Measurements from ENCODE around the gene HACD2. TPM values are rescaled to one million over a fixed set of nuclear protein-coding genes. Genes with fewer than 3 reads are reported as not detected.
A peak's percentile ranks its signal among the peaks of the same experiment; 100 is the strongest.

Gene HACD2
- total RNA-seq, 1 donor from 2014 or later = 30.4 TPM

DNA sequence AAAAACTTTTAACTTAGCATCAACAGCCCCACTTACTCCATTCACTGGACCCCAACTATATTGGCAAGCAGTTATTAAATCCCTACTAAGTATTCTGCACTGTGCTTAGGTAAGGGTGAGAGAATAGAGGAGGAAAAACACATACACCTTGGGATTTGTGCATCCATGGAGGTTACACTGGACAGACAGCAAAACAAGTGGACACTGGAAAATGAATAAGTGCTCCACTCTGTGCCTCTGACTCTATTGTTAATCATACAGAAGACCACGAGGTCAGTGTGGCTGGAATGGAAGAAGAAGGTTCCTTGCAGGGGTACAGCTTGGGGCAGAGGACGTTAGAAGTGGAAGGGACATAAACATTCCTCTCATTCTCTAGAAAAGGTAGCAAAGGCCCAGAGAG, 139.2 kb downstream of the HACD2 start:
- Mint-ChIP-seq H3K27me3 (peaks cover 46% of the 10 kb centered on the region), H3K4me1 (ENCODE audit: unreplicated experiment) (peaks cover 24% of the 10 kb centered on the region), H3K4me3 (peak overlapping the region; percentile 81), H3K27ac (peak overlapping the region; percentile 24), H3K9me3 (no peaks in the 10 kb centered on the region), H3K36me3 (peaks cover 5% of the 10 kb centered on the region)
- DNase-seq (ENCODE audit: extremely low spot score, unreplicated experiment) = no peak
- TF ChIP-seq, protein P1, sequence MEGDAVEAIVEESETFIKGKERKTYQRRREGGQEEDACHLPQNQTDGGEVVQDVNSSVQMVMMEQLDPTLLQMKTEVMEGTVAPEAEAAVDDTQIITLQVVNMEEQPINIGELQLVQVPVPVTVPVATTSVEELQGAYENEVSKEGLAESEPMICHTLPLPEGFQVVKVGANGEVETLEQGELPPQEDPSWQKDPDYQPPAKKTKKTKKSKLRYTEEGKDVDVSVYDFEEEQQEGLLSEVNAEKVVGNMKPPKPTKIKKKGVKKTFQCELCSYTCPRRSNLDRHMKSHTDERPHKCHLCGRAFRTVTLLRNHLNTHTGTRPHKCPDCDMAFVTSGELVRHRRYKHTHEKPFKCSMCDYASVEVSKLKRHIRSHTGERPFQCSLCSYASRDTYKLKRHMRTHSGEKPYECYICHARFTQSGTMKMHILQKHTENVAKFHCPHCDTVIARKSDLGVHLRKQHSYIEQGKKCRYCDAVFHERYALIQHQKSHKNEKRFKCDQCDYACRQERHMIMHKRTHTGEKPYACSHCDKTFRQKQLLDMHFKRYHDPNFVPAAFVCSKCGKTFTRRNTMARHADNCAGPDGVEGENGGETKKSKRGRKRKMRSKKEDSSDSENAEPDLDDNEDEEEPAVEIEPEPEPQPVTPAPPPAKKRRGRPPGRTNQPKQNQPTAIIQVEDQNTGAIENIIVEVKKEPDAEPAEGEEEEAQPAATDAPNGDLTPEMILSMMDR (conservative IDR thresholded peaks at IDR 0.05) = no peak

DNA sequence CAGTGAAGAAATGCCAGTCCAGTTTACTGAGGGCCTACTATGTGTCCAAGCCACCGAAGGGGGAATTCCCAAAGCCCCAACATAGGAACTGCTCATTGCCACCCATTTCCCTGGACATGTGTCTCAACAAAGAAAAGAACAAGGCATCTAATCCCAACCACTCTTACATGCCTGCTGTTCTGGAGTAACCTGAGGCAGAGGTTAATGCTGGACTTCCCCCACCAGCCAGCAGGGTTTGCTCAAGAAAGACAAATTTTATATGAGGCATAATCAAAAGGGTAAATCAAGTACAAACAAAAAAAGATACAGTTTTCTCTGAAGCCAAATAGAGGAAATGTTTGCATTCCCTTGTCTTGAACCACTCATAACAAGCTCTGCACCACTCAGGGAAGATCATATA, 140.1 kb downstream of the HACD2 start:
- no peak for DNase-seq (ENCODE audit: extremely low spot score, unreplicated experiment)
- Mint-ChIP-seq H3K27ac (no peak overlapping the region), H3K36me3 (peaks cover 5% of the 10 kb centered on the region), H3K4me3 (peak overlapping the region; percentile 8), H3K4me1 (ENCODE audit: unreplicated experiment) (peaks cover 26% of the 10 kb centered on the region), H3K9me3 (no peaks in the 10 kb centered on the region), H3K27me3 (peaks cover 39% of the 10 kb centered on the region)
- TF ChIP-seq, protein P1 (conservative IDR thresholded peaks at IDR 0.05) = peak; percentile 32

DNA sequence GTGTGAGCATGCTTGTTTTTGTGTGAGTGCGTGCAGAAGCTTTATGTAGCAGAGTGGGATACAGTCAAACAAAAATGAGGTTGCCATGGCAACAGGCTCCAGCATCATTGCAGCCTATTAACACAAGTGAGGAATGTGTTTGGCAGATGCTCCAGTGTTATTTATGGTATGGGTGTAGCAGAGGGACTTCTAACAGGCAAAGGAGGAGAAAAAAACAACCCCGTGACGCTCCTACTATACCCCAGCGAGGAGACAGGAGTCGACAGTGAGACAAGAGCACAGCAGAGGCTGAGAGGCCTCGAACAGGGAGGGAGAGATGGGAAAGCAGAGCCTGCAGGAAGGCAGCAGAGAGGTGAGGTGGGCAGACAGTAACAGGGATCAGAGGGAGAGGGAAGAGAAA, 140.8 kb downstream of the HACD2 start:
- Mint-ChIP-seq H3K27me3 (peaks cover 39% of the 10 kb centered on the region), H3K27ac (no peak overlapping the region), H3K9me3 (no peaks in the 10 kb centered on the region), H3K4me3 (no peak overlapping the region), H3K4me1 (ENCODE audit: unreplicated experiment) (peaks cover 26% of the 10 kb centered on the region), H3K36me3 (peaks cover 5% of the 10 kb centered on the region)
- TF ChIP-seq, protein P1 (conservative IDR thresholded peaks at IDR 0.05) = no peak
- no peak for DNase-seq (ENCODE audit: extremely low spot score, unreplicated experiment)

DNA sequence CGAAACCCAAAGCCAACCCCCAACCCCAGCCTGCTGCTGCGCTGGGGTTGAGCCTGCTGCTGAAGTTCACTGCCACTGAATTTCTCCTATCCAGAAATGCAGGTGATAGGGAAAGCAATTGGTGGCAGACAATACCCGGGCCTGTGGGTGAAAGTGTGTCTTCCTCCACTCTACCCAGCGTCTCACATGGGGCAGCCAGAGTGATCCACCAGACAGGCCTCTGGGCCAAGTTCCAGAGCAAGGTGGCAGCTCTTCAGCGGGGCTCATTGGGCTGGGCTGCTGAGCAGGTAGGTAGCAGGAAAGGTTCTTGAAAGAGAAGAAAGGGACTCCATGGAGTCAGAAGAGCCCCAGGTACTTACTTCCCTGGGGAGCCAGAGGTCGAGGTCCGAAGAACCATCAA, 141.9 kb downstream of the HACD2 start:
- H3K27me3 Mint-ChIP-seq = peaks cover 39% of the 10 kb centered on the region
- no peak overlapping the region for H3K4me3 Mint-ChIP-seq
- no peaks in the 10 kb centered on the region for H3K9me3 Mint-ChIP-seq
- TF ChIP-seq, protein P1 (conservative IDR thresholded peaks at IDR 0.05) = no peak
- no peak overlapping the region for H3K27ac Mint-ChIP-seq
- DNase-seq (ENCODE audit: extremely low spot score, unreplicated experiment) = no peak
- peaks cover 5% of the 10 kb centered on the region for H3K36me3 Mint-ChIP-seq
- peaks cover 26% of the 10 kb centered on the region for H3K4me1 Mint-ChIP-seq (ENCODE audit: unreplicated experiment)

DNA sequence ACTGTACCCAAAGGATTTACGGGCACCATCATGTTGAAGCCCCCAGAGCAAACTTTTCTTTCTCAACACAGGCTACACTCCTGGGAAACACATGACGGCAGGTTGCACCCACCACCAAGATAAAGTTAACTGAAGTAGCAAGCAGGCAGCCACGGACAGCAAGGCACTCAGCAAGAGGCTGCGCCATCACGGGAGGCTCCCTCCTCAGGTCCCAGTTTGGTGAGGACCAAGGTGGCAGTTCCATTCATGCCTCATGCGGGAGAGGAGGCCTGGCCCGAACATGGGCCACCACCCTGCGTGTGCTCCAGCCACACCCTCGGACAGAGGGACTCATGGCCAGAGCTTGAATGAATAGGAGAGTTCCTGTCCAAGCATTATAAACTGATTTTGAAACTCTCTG, 142.7 kb downstream of the HACD2 start:
- H3K9me3 Mint-ChIP-seq = no peaks in the 10 kb centered on the region
- no peak overlapping the region for H3K27ac Mint-ChIP-seq
- H3K36me3 Mint-ChIP-seq = peaks cover 5% of the 10 kb centered on the region
- H3K4me1 Mint-ChIP-seq (ENCODE audit: unreplicated experiment) = peaks cover 26% of the 10 kb centered on the region
- H3K27me3 Mint-ChIP-seq = peaks cover 39% of the 10 kb centered on the region
- TF ChIP-seq, protein P1 (conservative IDR thresholded peaks at IDR 0.05) = no peak
- DNase-seq (ENCODE audit: extremely low spot score, unreplicated experiment) = no peak
- no peak overlapping the region for H3K4me3 Mint-ChIP-seq

Other genes starting within 250 kb of the HACD2 start
- 4.0 and 9.1 TPM in 2 replicates for gene ADCY5, start 136.0 kb downstream of the HACD2 start, total RNA-seq (ENCODE audit: low replicate concordance)